ENCODE measurements around the gene SATB1. TPM values are rescaled to one million over a fixed set of nuclear protein-coding genes. Genes with fewer than 3 reads are reported as not detected.

SATB1 gene
- total RNA-seq, 4 donors from 2014 or later: 27.7 to 85.3 (median 67.1) TPM

GRCh38 chr3:18366258-18366657 lies 58.9 kb downstream of the SATB1 start:
- Histone ChIP-seq H3K4me1 (no peaks in the 10 kb centered on the region), H3K4me3 (no peak overlapping the region), H3K27me3 (no peaks in the 10 kb centered on the region), H3K27ac (no peak overlapping the region), H3K9me3 (no peaks in the 10 kb centered on the region), H3K36me3 (peaks cover 0 to 5% (median 0%) of the 10 kb centered on the region in 4 donors)
- no peak for DNase-seq
- intact Hi-C loops (cut with DNase I; ENCODE audit: low total_unique reads) (no loop called here), in situ Hi-C loops (cut with MboI; ENCODE audit: low pct_ligation_motif_present in 1 of 4, low pct_unique_long_range_greater_than_20kb in 1 of 4, low sequenced_read_pairs in 3 of 4) (no loop called here)
- TF ChIP-seq POLR2AphosphoS5 (IDR thresholded peaks at IDR 0.05) (no peak), CTCF (IDR thresholded peaks at IDR 0.05) (no peak), POLR2A (IDR thresholded peaks at IDR 0.05) (no peak), EP300 (IDR thresholded peaks at IDR 0.05; ENCODE audit: low read depth) (no peak)
- 82 to 87% methylated on average over 3 of the region's 3 CpGs for WGBS, 2 donors (ENCODE audit: low coverage in 1 of 2)

GRCh38 chr3:18363338-18363737 lies 61.8 kb downstream of the SATB1 start:
- H3K9me3 ChIP-seq: no peaks in the 10 kb centered on the region
- TF ChIP-seq POLR2AphosphoS5 (IDR thresholded peaks at IDR 0.05) (no peak), CTCF (IDR thresholded peaks at IDR 0.05) (no peak), POLR2A (IDR thresholded peaks at IDR 0.05) (no peak), EP300 (IDR thresholded peaks at IDR 0.05; ENCODE audit: low read depth) (no peak)
- H3K27me3 ChIP-seq: no peaks in the 10 kb centered on the region
- H3K4me1 ChIP-seq: no peaks in the 10 kb centered on the region
- no peak overlapping the region for H3K4me3 ChIP-seq
- in situ Hi-C loops (cut with MboI; ENCODE audit: low pct_ligation_motif_present in 1 of 4, low pct_unique_long_range_greater_than_20kb in 1 of 4, low sequenced_read_pairs in 3 of 4): no loop called here
- 94% methylated on average over 2 of the region's 2 CpGs; no CpG with 5 or more reads in 1 of the 2 donors for WGBS, 2 donors (ENCODE audit: low coverage in 1 of 2)
- DNase-seq: no peak
- no peak overlapping the region for H3K27ac ChIP-seq
- intact Hi-C loops (cut with DNase I; ENCODE audit: low total_unique reads): no loop called here
- peaks cover 0 to 6% (median 3%) of the 10 kb centered on the region in 4 donors for H3K36me3 ChIP-seq

- intact Hi-C loops (cut with DNase I; ENCODE audit: low total_unique reads): no loop called here
These were observed 67.4 kb downstream of the SATB1 start for GRCh38 chr3:18357747-18358146.

GRCh38 chr3:18355832-18356231 lies 69.3 kb downstream of the SATB1 start:
- H3K4me3 ChIP-seq: no peak overlapping the region
- WGBS, 2 donors (ENCODE audit: low coverage in 1 of 2): 79 to 86% methylated on average over 2 of the region's 2 CpGs
- in situ Hi-C loops (cut with MboI; ENCODE audit: low pct_ligation_motif_present in 1 of 4, low pct_unique_long_range_greater_than_20kb in 1 of 4, low sequenced_read_pairs in 3 of 4): no loop called here
- DNase-seq: no peak
- H3K27ac ChIP-seq: no peak overlapping the region
- H3K4me1 ChIP-seq: peaks cover 0 to 8% (median 3%) of the 10 kb centered on the region in 4 donors
- H3K9me3 ChIP-seq: no peaks in the 10 kb centered on the region
- peaks cover 0 to 13% (median 1%) of the 10 kb centered on the region in 4 donors for H3K36me3 ChIP-seq
- intact Hi-C loops (cut with DNase I; ENCODE audit: low total_unique reads): no loop called here
- no peak for TF ChIP-seq POLR2AphosphoS5 (IDR thresholded peaks at IDR 0.05)
- TF ChIP-seq CTCF (IDR thresholded peaks at IDR 0.05): no peak
- no peak for TF ChIP-seq EP300 (IDR thresholded peaks at IDR 0.05; ENCODE audit: low read depth)
- no peak for TF ChIP-seq POLR2A (IDR thresholded peaks at IDR 0.05)
- H3K27me3 ChIP-seq: no peaks in the 10 kb centered on the region

More at GRCh38 chr3:18357747-18358146, 67.4 kb downstream of the SATB1 start:
- in situ Hi-C loops (cut with MboI; ENCODE audit: low pct_ligation_motif_present in 1 of 4, low pct_unique_long_range_greater_than_20kb in 1 of 4, low sequenced_read_pairs in 3 of 4): no loop called here
- Histone ChIP-seq H3K4me1 (no peaks in the 10 kb centered on the region), H3K4me3 (no peak overlapping the region), H3K27ac (no peak overlapping the region), H3K27me3 (no peaks in the 10 kb centered on the region), H3K9me3 (no peaks in the 10 kb centered on the region), H3K36me3 (peaks cover 0 to 6% (median 0%) of the 10 kb centered on the region in 4 donors)
- no peak for DNase-seq
- TF ChIP-seq POLR2A (IDR thresholded peaks at IDR 0.05) (no peak), CTCF (IDR thresholded peaks at IDR 0.05) (no peak), EP300 (IDR thresholded peaks at IDR 0.05; ENCODE audit: low read depth) (no peak), POLR2AphosphoS5 (IDR thresholded peaks at IDR 0.05) (no peak)

All from transverse colon (tissue), 4 donors.